Neural progenitor cell (in vitro differentiated cells): ENCODE results near the gene TENM3. TPM values are rescaled to one million over a fixed set of nuclear protein-coding genes. Genes with fewer than 3 reads are reported as not detected.

Experiments
- DNase-seq: peaks from one replicate; pipeline ENCODE4 v3.0.0-alpha.2; 2016; ENCODE audit warnings: low spot score
- H2AFZ ChIP-seq: fragments of 200-600 bp; sonication (generic); replicated peaks from 2 replicates; pipeline ENCODE4 v1.6.1; 2016; ENCODE audit warnings: antibody characterized with exemption
- H3F3A ChIP-seq: fragments of 200-600 bp; sonication (generic); 2 replicates; pipeline ENCODE4 v1.6.1; 2016; ENCODE audit warnings: antibody characterized with exemption, low read depth
- H3K27ac ChIP-seq: fragments of 200-600 bp; sonication (generic); 2 replicates; pipeline ENCODE4 v1.5.1; 2016; ENCODE audit warnings: mild to moderate bottlenecking
- H3K27me3 ChIP-seq: fragments of 200-600 bp; sonication (generic); 2 replicates; pipeline ENCODE4 v1.6.1; 2016; ENCODE audit warnings: mild to moderate bottlenecking, moderate library complexity
- H3K36me3 ChIP-seq: fragments of 200-600 bp; sonication (generic); 2 replicates; pipeline ENCODE4 v1.5.1; 2016
- H3K4me1 ChIP-seq: fragments of 200-600 bp; sonication (generic); 2 replicates; pipeline ENCODE4 v1.6.1; 2016; ENCODE audit warnings: mixed run types
- H3K4me2 ChIP-seq: fragments of 200-600 bp; sonication (generic); 2 replicates; pipeline ENCODE4 v1.6.1; 2016
- H3K4me3 ChIP-seq: fragments of 200-600 bp; sonication (generic); 2 replicates; pipeline ENCODE4 v1.5.1; 2016
- H3K79me2 ChIP-seq: fragments of 200-600 bp; sonication (generic); 2 replicates; pipeline ENCODE4 v1.6.1; 2016; ENCODE audit warnings: low read depth
- H3K9ac ChIP-seq: fragments of 200-600 bp; sonication (generic); 2 replicates; pipeline ENCODE4 v1.6.1; 2016
- H3K9me3 ChIP-seq: fragments of 200-600 bp; sonication (generic); 2 replicates; pipeline ENCODE4 v1.5.1; 2016; ENCODE audit warnings: low read depth
- H4K20me1 ChIP-seq: fragments of 200-600 bp; sonication (generic); 2 replicates; pipeline ENCODE4 v1.6.1; 2016; ENCODE audit warnings: low read depth
- H3K27ac Mint-ChIP-seq: 3 replicates; pipeline ENCODE4 v1.8.0; 2021; ENCODE audit warnings: mixed read lengths
- H3K27me3 Mint-ChIP-seq: 2 replicates; pipeline ENCODE4 v1.8.0; 2022; ENCODE audit warnings: low read depth, mild to moderate bottlenecking, inconsistent platforms, moderate library complexity, mixed read lengths; ENCODE audit not compliant: insufficient read depth
- H3K36me3 Mint-ChIP-seq: 3 replicates; pipeline ENCODE4 v1.8.0; 2021; ENCODE audit warnings: mixed read lengths
- H3K4me1 Mint-ChIP-seq: 3 replicates; pipeline ENCODE4 v1.8.0; 2021; ENCODE audit warnings: mixed read lengths
- H3K4me3 Mint-ChIP-seq: 3 replicates; pipeline ENCODE4 v1.8.0; 2021; ENCODE audit warnings: mild to moderate bottlenecking, moderate library complexity, mixed read lengths
- H3K9me3 Mint-ChIP-seq: 3 replicates; pipeline ENCODE4 v1.8.0; 2020; ENCODE audit warnings: mixed read lengths
- CTCF ChIP-seq: fragments of 200-600 bp; sonication (generic); IDR thresholded peaks from 2 replicates; pipeline ENCODE4 v1.5.1; 2017; ENCODE audit warnings: antibody characterized with exemption, mild to moderate bottlenecking
- EZH2 ChIP-seq: fragments of 200-600 bp; sonication (generic); IDR thresholded peaks from 2 replicates; pipeline ENCODE4 v1.6.1; 2017; ENCODE audit warnings: antibody characterized with exemption, mild to moderate bottlenecking, moderate library complexity
- EZH2phosphoT487 ChIP-seq: fragments of 200-600 bp; sonication (generic); IDR thresholded peaks from 2 replicates; pipeline ENCODE4 v1.6.1; 2017; ENCODE audit warnings: antibody characterized with exemption
- total RNA-seq: library from RNA; depleted of rRNA; stranded (reverse); fragments of >200 nt; gene quantifications from 2 replicates; pipeline ENCODE4 v1.2.3, GENCODE V29; 2015; ENCODE audit warnings: low replicate concordance

TENM3 gene
- total RNA-seq, 1 donor from 2014 or later = 78.7 TPM

- Mint-ChIP-seq H3K27ac (no peak overlapping the region), H3K27me3 (no peaks in the 10 kb centered on the region), H3K4me3 (no peak overlapping the region), H3K36me3 (peaks cover 55% of the 10 kb centered on the region), H3K4me1 (peaks cover 2% of the 10 kb centered on the region), H3K9me3 (no peaks in the 10 kb centered on the region)
- no peaks in the 10 kb centered on the region for H3K27me3 ChIP-seq
- no peaks in the 10 kb centered on the region for H4K20me1 ChIP-seq
- H2AFZ ChIP-seq = no peak overlapping the region
- no peaks in the 10 kb centered on the region for H3K4me1 ChIP-seq
- no peak for DNase-seq
- TF ChIP-seq CTCF (no peak), EZH2phosphoT487 (no peak), EZH2 (no peak)
- no peak overlapping the region for H3K4me3 ChIP-seq
- no peaks in the 10 kb centered on the region for H3F3A ChIP-seq
- no peak overlapping the region for H3K27ac ChIP-seq
- H3K36me3 ChIP-seq = no peaks in the 10 kb centered on the region
- no peak overlapping the region for H3K9ac ChIP-seq
- no peaks in the 10 kb centered on the region for H3K9me3 ChIP-seq
- H3K79me2 ChIP-seq = no peaks in the 10 kb centered on the region
- no peak overlapping the region for H3K4me2 ChIP-seq
These were observed 58.5 kb downstream of the TENM3 start for GRCh38 chr4:182301736-182302135.

- no peaks in the 10 kb centered on the region for H3K9me3 Mint-ChIP-seq
- no peak overlapping the region for H3K27ac Mint-ChIP-seq
- H4K20me1 ChIP-seq = no peaks in the 10 kb centered on the region
- H3K4me1 ChIP-seq = no peaks in the 10 kb centered on the region
- H3F3A ChIP-seq = no peaks in the 10 kb centered on the region
- H3K27me3 Mint-ChIP-seq = no peaks in the 10 kb centered on the region
- H3K4me3 Mint-ChIP-seq = no peak overlapping the region
- no peak overlapping the region for H3K4me3 ChIP-seq
- no peak overlapping the region for H3K9ac ChIP-seq
- no peaks in the 10 kb centered on the region for H3K9me3 ChIP-seq
- H3K79me2 ChIP-seq = no peaks in the 10 kb centered on the region
- no peaks in the 10 kb centered on the region for H3K36me3 ChIP-seq
- no peaks in the 10 kb centered on the region for H3K4me1 Mint-ChIP-seq
- peaks cover 50% of the 10 kb centered on the region for H3K36me3 Mint-ChIP-seq
- H3K27me3 ChIP-seq = no peaks in the 10 kb centered on the region
- H2AFZ ChIP-seq = no peak overlapping the region
- no peak for DNase-seq
- H3K27ac ChIP-seq = no peak overlapping the region
- TF ChIP-seq EZH2 (no peak), CTCF (no peak), EZH2phosphoT487 (no peak)
- H3K4me2 ChIP-seq = no peak overlapping the region
These were observed 60.6 kb downstream of the TENM3 start for GRCh38 chr4:182303847-182304246.

- no peak overlapping the region for H3K27ac ChIP-seq
- H3K9me3 ChIP-seq = no peaks in the 10 kb centered on the region
- no peaks in the 10 kb centered on the region for H3K4me1 ChIP-seq
- TF ChIP-seq CTCF (no peak), EZH2phosphoT487 (no peak), EZH2 (no peak)
- Mint-ChIP-seq H3K36me3 (peaks cover 46% of the 10 kb centered on the region), H3K27me3 (peaks cover 2% of the 10 kb centered on the region), H3K9me3 (no peaks in the 10 kb centered on the region), H3K4me3 (no peak overlapping the region), H3K4me1 (peaks cover 4% of the 10 kb centered on the region), H3K27ac (no peak overlapping the region)
- no peaks in the 10 kb centered on the region for H3K27me3 ChIP-seq
- no peaks in the 10 kb centered on the region for H3F3A ChIP-seq
- H3K79me2 ChIP-seq = no peaks in the 10 kb centered on the region
- no peak for DNase-seq
- no peaks in the 10 kb centered on the region for H4K20me1 ChIP-seq
- no peak overlapping the region for H3K4me2 ChIP-seq
- H3K36me3 ChIP-seq = no peaks in the 10 kb centered on the region
- H3K4me3 ChIP-seq = no peak overlapping the region
- no peak overlapping the region for H3K9ac ChIP-seq
- no peak overlapping the region for H2AFZ ChIP-seq
These were observed 63.7 kb downstream of the TENM3 start for GRCh38 chr4:182306792-182307507.
